A549 (cell line): ENCODE results near the gene CCDC85B. TPM values are rescaled to one million over a fixed set of nuclear protein-coding genes. Genes with fewer than 3 reads are reported as not detected.
A peak's percentile ranks its signal among the peaks of the same experiment; 100 is the strongest.

Experiments
- ATAC-seq, 2 experiments: fragments of 200-7000 bp in 1 of 2; fragments of >200 bp in 1 of 2; cut with Nextera tagmentation in 1 of 2; cut with Tn5 transposase in 1 of 2; 3 replicates each; pipeline versions ENCODE4 v1.8.0 to v1.9.1; 2018 to 2020; ENCODE audit warnings: mild to moderate bottlenecking in 1 of 2, moderate library complexity in 1 of 2
- CTCF ChIA-PET: fragments of 300-600 bp; sonication (Branson Sonifier 250); formaldehyde crosslinking; extraction: SDS; loops from one replicate; lab custom pipeline; 2021; ENCODE audit warnings: antibody characterized with exemption, inconsistent platforms; lab: Yijun Ruan, JAX
- POLR2A ChIA-PET: fragments of 350-600 bp; formaldehyde crosslinking; extraction: SDS; loops from one replicate; lab custom pipeline; 2021; ENCODE audit warnings: antibody characterized with exemption, inconsistent platforms; lab: Yijun Ruan, JAX
- DNase-seq, 2 experiments: peaks; one replicate each; pipeline versions ENCODE4 v3.0.0 to v3.0.0-alpha.2; 2011 to 2016; ENCODE audit warnings: low read depth in 1 of 2, low spot score in 1 of 2
- FAIRE-seq: peaks from 2 replicates; lab custom pipeline; 2011; peaks lifted over from hg19 to GRCh38; lab: Jason Lieb, UNC
- H3K27ac ChIP-seq, 2 experiments: fragments of >200 bp; sonication (Bioruptor Twin); formaldehyde crosslinking; 3 replicates each; pipeline ENCODE4 v1.5.1; 2016 to 2017
- H3K4me1 ChIP-seq: fragments of >200 bp; sonication (Bioruptor Twin); formaldehyde crosslinking; 3 replicates; pipeline ENCODE4 v1.6.1; 2016
- H3K4me2 ChIP-seq: fragments of >200 bp; sonication (Bioruptor Twin); formaldehyde crosslinking; 3 replicates; pipeline ENCODE4 v1.6.1; 2016
- H3K4me3 ChIP-seq: fragments of >200 bp; sonication (Bioruptor Twin); formaldehyde crosslinking; 3 replicates; pipeline ENCODE4 v1.5.1; 2016
- H3K9me3 ChIP-seq: fragments of >200 bp; sonication (Bioruptor Twin); formaldehyde crosslinking; 3 replicates; pipeline ENCODE4 v1.6.1; 2016
- ATOH8 ChIP-seq: fragments of 250-450 bp; sonication (Bioruptor Pico); IDR thresholded peaks from 2 replicates; pipeline ENCODE4 v1.5.0; 2020; ENCODE audit warnings: low read depth, mild to moderate bottlenecking, moderate library complexity
- CEBPB ChIP-seq, 2 experiments: fragments of >200 bp in 1 of 2; sonication (Bioruptor Twin) in 1 of 2; formaldehyde crosslinking in 1 of 2; IDR thresholded peaks; 2 replicates each; pipeline ENCODE4 v1.6.1; 2012 to 2016
- CHD2 ChIP-seq: fragments of 150-350 bp; IDR thresholded peaks from 2 replicates; pipeline ENCODE4 v1.6.1; 2014; ENCODE audit warnings: low read length; ENCODE audit not compliant: partially characterized antibody
- CHD4 ChIP-seq: fragments of 200-600 bp; sonication (generic); IDR thresholded peaks from 2 replicates; pipeline ENCODE4 v1.6.1; 2016; ENCODE audit warnings: antibody characterized with exemption, mild to moderate bottlenecking, borderline replicate concordance
- CTCF ChIP-seq: fragments of >200 bp; sonication (Bioruptor Twin); formaldehyde crosslinking; IDR thresholded peaks from 3 replicates; pipeline ENCODE4 v1.5.1; 2016
- EHF ChIP-seq: fragments of 250-450 bp; sonication (Bioruptor Pico); IDR thresholded peaks from 2 replicates; pipeline ENCODE4 v1.5.0; 2020; ENCODE audit warnings: mild to moderate bottlenecking
- ELK1 ChIP-seq: fragments of 150-350 bp; IDR thresholded peaks from 2 replicates; pipeline ENCODE4 v1.6.1; 2014; ENCODE audit warnings: low read depth, mild to moderate bottlenecking, low read length
- FOXS1 ChIP-seq: fragments of 250-450 bp; sonication (Bioruptor Pico); IDR thresholded peaks from 2 replicates; pipeline ENCODE4 v1.5.0; 2020; ENCODE audit warnings: mild to moderate bottlenecking, moderate library complexity
- HOXA7 ChIP-seq: fragments of 250-450 bp; sonication (Bioruptor Pico); IDR thresholded peaks from 2 replicates; pipeline ENCODE4 v1.5.0; 2020; ENCODE audit warnings: mild to moderate bottlenecking, moderate library complexity
- HOXB5 ChIP-seq: fragments of 250-450 bp; sonication (Bioruptor Pico); IDR thresholded peaks from 2 replicates; pipeline ENCODE4 v1.5.0; 2020; ENCODE audit warnings: mild to moderate bottlenecking, moderate library complexity
- MAFK ChIP-seq: fragments of 450-650 bp; IDR thresholded peaks from 2 replicates; pipeline ENCODE4 v1.6.1; 2014; ENCODE audit not compliant: partially characterized antibody
- MAX ChIP-seq: IDR thresholded peaks from 2 replicates; pipeline ENCODE4 v1.6.1; 2012
- MAZ ChIP-seq: fragments of 150-350 bp; IDR thresholded peaks from 2 replicates; pipeline ENCODE4 v1.6.1; 2014; ENCODE audit warnings: antibody characterized with exemption, low read depth, low read length, borderline replicate concordance
- MYC ChIP-seq: IDR thresholded peaks from 2 replicates; pipeline ENCODE4 v1.6.1; 2012; ENCODE audit warnings: mild to moderate bottlenecking, inconsistent platforms, low read length, improper control_type of control experiment, borderline replicate concordance
- POLR2A ChIP-seq: IDR thresholded peaks from 2 replicates; pipeline ENCODE4 v1.6.1; 2012; ENCODE audit warnings: mild to moderate bottlenecking, low read length
- POLR2AphosphoS2 ChIP-seq: conservative IDR thresholded peaks from 2 replicates; pipeline ENCODE4 v1.6.1; 2012; ENCODE audit warnings: low read length, improper control_type of control experiment, inconsistent platforms
- RAD21 ChIP-seq, 2 experiments: fragments of >200 bp in 1 of 2; sonication (Bioruptor Twin) in 1 of 2; formaldehyde crosslinking in 1 of 2; IDR thresholded peaks in 1 of 2; conservative IDR thresholded peaks in 1 of 2; 2 replicates in 1 of 2; 3 replicates in 1 of 2; pipeline ENCODE4 v1.6.1; 2012 to 2018; ENCODE audit warnings: inconsistent platforms in 1 of 2
- SMC3 ChIP-seq: fragments of >200 bp; sonication (Bioruptor Twin); formaldehyde crosslinking; IDR thresholded peaks from 3 replicates; pipeline ENCODE4 v1.6.1; 2018; ENCODE audit warnings: inconsistent platforms
- TFCP2L1 ChIP-seq: fragments of 250-450 bp; sonication (Bioruptor Pico); IDR thresholded peaks from 2 replicates; pipeline ENCODE4 v1.5.0; 2021; ENCODE audit warnings: mild to moderate bottlenecking
- TP53 ChIP-seq: fragments of 250-450 bp; sonication (Bioruptor Pico); IDR thresholded peaks from 2 replicates; pipeline ENCODE4 v1.5.0; 2021; ENCODE audit warnings: mild to moderate bottlenecking, moderate library complexity
- ZC3H11A ChIP-seq: fragments of 450-650 bp; IDR thresholded peaks from 2 replicates; pipeline ENCODE4 v1.6.1; 2014; ENCODE audit warnings: antibody characterized with exemption, mild to moderate bottlenecking
- ZFP36 ChIP-seq: fragments of 450-650 bp; IDR thresholded peaks from 2 replicates; pipeline ENCODE4 v1.6.1; 2014; ENCODE audit warnings: borderline replicate concordance; ENCODE audit not compliant: partially characterized antibody
- ZNF302 ChIP-seq: fragments of 250-450 bp; sonication (Bioruptor Pico); IDR thresholded peaks from 2 replicates; pipeline ENCODE4 v1.9.0; 2021; ENCODE audit warnings: inconsistent platforms, mild to moderate bottlenecking, moderate library complexity
- WGBS: methylation state at CpG from one replicate; pipeline ENCODE4 v1.1.6; 2017; ENCODE audit errors: missing lambda C conversion rate; 5-methylcytosine and 5-hydroxymethylcytosine counted together
- polyA plus RNA-seq, 4 experiments: library from polyadenylated mRNA; depleted of rRNA in 3 of 4; stranded (reverse); fragments of >200 nt; fragmentation: RNase III in 1 of 4; extraction: RNeasy Plus Mini Kit Qiagen cat#74134 plus additional on column Dnase treatment in 1 of 4; gene quantifications; 2 replicates in 3 of 4; 3 replicates in 1 of 4; pipeline ENCODE4 v1.2.3, GENCODE V29; 2011 to 2017
- TF ChIP-seq, protein P1 (sequence below): IDR thresholded peaks from 2 replicates; pipeline ENCODE4 v1.6.1; 2012; ENCODE audit warnings: low read depth, borderline replicate concordance
- TF ChIP-seq, protein P2 (sequence below): fragments of 200-600 bp; sonication (generic); IDR thresholded peaks from 2 replicates; pipeline ENCODE4 v1.6.1; 2016; ENCODE audit warnings: antibody characterized with exemption, mild to moderate bottlenecking, moderate library complexity
- TF ChIP-seq, protein P3 (sequence below): fragments of >200 bp; sonication (Bioruptor Twin); formaldehyde crosslinking; IDR thresholded peaks from 2 replicates; pipeline ENCODE4 v1.6.1; 2016

Gene CCDC85B
- polyA plus RNA-seq, 2 of the 4 experiments (the other 2 are of a cell fraction), result 7.3 to 27.5 TPM

DNA sequence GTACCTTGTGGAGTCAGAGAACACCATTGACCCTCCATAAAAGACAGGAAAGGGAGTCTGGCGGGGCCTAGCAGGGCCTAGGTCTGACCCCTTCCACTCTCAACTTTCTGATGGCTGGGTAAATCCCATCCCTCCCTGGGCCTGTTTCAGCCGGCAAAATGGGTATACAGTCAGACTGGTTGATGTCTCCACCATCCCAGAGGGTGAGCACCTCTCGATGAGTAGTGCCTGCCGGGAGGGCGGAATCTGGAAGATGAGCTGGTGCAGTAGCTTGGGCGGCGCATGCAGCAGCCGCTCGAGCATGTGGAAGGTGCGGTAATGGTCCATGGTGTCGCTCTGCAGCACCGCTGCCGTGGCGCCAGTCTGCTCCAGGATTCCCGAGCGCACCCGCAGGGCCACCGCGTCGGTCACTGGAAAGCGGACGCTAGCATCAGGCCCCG, 2.7 kb upstream of the CCDC85B start:
- ChIA-PET POLR2A (interaction anchor here (0.6 to 4.3 kb wide), 23 partner anchors 11 to 1880 kb away, joined by 3 to 36 read pairs (median 7); partner anchors contain the start of genes C11orf68, CFL1, FOSL1 and PCNX3), CTCF (interaction anchor here (0.6 to 20.5 kb wide), 33 partner anchors 10 to 228 kb away, joined by 3 to 618 read pairs (median 5); partner anchors contain the start of genes C11orf68, CFL1, CTSW and DRAP1)
- Histone ChIP-seq H3K4me2 (peak overlapping the region; percentile 96), H3K4me3 (peak overlapping the region; percentile 72), H3K4me1 (peaks cover 44% of the 10 kb centered on the region), H3K9me3 (no peaks in the 10 kb centered on the region), H3K27ac (peak overlapping the region; percentile 93 to 96)
- no peak for FAIRE-seq
- peak; percentile 0 to 4; a peak in 4 of 6 replicates for ATAC-seq
- peak in 1 of 2 experiments; percentile 45 for DNase-seq
- TF ChIP-seq MYC, result 0 out of 2 replicates have a peak, but pooled peaks have one; percentile 36
- peak; percentile 40; the same call in 1 of the 2 replicates for TF ChIP-seq MAX
- TF ChIP-seq ZFP36, result no peak
- TF ChIP-seq, protein P1, sequence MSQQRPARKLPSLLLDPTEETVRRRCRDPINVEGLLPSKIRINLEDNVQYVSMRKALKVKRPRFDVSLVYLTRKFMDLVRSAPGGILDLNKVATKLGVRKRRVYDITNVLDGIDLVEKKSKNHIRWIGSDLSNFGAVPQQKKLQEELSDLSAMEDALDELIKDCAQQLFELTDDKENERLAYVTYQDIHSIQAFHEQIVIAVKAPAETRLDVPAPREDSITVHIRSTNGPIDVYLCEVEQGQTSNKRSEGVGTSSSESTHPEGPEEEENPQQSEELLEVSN, result 0 out of 2 replicates have a peak, but pooled peaks have one; percentile 15
- WGBS, result 0% methylated on average over 11 of the region's 23 CpGs

GRCh38 chr11:65888163-65888814, 2.2 kb upstream of the CCDC85B start, which contains the start of gene FIBP:
FIBP (minus strand) TSS chr11:65888471; CDS start chr11:65888418, 53 bp downstream.
- FAIRE-seq, result no peak
- peak; percentile 97 for DNase-seq
- no peaks in the 10 kb centered on the region for H3K9me3 ChIP-seq
- ATAC-seq, result peak; percentile 43 to 73
- peak within 1 kb of the TSS; percentile 97 for H3K4me2 ChIP-seq
- peaks cover 50% of the 10 kb centered on the region for H3K4me1 ChIP-seq
- H3K4me3 ChIP-seq, result peak within 1 kb of the TSS; percentile 72
- POLR2A ChIA-PET, result interaction anchor here (0.6 to 4.3 kb wide), 28 partner anchors 11 to 1881 kb away, joined by 3 to 36 read pairs (median 6); partner anchors contain the start of genes C11orf68, CFL1, FOSL1 and PCNX3
- CTCF ChIA-PET, result interaction anchor here (0.5 to 20.5 kb wide), 39 partner anchors 10 to 412 kb away, joined by 3 to 618 read pairs (median 5); partner anchors contain the start of genes C11orf68, CFL1, CTSW and DRAP1
- peak within 1 kb of the TSS; percentile 93 to 96 for H3K27ac ChIP-seq
- WGBS, result under 1% methylated on average over 18 of the region's 57 CpGs
- TF ChIP-seq CTCF (peak; percentile 81), SMC3 (peak; percentile 65), ELK1 (no peak), HOXB5 (no peak), RAD21 (conservative IDR thresholded peaks at IDR 0.05 in 1 of 2, IDR thresholded peaks at IDR 0.05 in 1 of 2) (peak; percentile 45 to 61), FOXS1 (CRISPR knock-in tag) (no peak), MAZ (peak; percentile 62), ZNF302 (CRISPR knock-in tag) (no peak), MAFK (no peak), ATOH8 (CRISPR knock-in tag) (peak; percentile 16; the same call in 1 of the 2 replicates), TFCP2L1 (CRISPR knock-in tag) (peak; percentile 93; the same call in 1 of the 2 replicates), CEBPB (IDR thresholded peaks at IDR 0.05) (no peak), POLR2AphosphoS2 (0 out of 2 replicates have a peak, but pooled peaks have one; percentile 75), EHF (CRISPR knock-in tag) (peak; percentile 98), POLR2A (peak; percentile 91), ZC3H11A (no peak), MYC (peak; percentile 27; the same call in 1 of the 2 replicates), HOXA7 (peak; percentile 75; the same call in 1 of the 2 replicates), CHD2 (no peak), CHD4 (no peak), TP53 (CRISPR knock-in tag) (0 out of 2 replicates have a peak, but pooled peaks have one; percentile 46)
- TF ChIP-seq, protein P2, sequence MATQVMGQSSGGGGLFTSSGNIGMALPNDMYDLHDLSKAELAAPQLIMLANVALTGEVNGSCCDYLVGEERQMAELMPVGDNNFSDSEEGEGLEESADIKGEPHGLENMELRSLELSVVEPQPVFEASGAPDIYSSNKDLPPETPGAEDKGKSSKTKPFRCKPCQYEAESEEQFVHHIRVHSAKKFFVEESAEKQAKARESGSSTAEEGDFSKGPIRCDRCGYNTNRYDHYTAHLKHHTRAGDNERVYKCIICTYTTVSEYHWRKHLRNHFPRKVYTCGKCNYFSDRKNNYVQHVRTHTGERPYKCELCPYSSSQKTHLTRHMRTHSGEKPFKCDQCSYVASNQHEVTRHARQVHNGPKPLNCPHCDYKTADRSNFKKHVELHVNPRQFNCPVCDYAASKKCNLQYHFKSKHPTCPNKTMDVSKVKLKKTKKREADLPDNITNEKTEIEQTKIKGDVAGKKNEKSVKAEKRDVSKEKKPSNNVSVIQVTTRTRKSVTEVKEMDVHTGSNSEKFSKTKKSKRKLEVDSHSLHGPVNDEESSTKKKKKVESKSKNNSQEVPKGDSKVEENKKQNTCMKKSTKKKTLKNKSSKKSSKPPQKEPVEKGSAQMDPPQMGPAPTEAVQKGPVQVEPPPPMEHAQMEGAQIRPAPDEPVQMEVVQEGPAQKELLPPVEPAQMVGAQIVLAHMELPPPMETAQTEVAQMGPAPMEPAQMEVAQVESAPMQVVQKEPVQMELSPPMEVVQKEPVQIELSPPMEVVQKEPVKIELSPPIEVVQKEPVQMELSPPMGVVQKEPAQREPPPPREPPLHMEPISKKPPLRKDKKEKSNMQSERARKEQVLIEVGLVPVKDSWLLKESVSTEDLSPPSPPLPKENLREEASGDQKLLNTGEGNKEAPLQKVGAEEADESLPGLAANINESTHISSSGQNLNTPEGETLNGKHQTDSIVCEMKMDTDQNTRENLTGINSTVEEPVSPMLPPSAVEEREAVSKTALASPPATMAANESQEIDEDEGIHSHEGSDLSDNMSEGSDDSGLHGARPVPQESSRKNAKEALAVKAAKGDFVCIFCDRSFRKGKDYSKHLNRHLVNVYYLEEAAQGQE, result no peak
- TF ChIP-seq, protein P3, sequence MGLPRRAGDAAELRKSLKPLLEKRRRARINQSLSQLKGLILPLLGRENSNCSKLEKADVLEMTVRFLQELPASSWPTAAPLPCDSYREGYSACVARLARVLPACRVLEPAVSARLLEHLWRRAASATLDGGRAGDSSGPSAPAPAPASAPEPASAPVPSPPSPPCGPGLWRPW, result no peak
